K562 (cell line): ENCODE results near the gene LEMD3. TPM values are rescaled to one million over a fixed set of nuclear protein-coding genes. Genes with fewer than 3 reads are reported as not detected.

Experiments
- ATAC-seq: fragments of 200-7000 bp; cut with Tn5 transposase; 3 replicates; pipeline ENCODE4 v1.9.1; 2020; ENCODE audit warnings: moderate library complexity
- BruUV-seq: library from RNA; stranded (reverse); fragments of 400-500 nt; replicated peaks from 2 replicates; lab custom pipeline; 2021; lab: Mats Ljungman, UMichigan
- CTCF ChIA-PET: fragments of 300-600 bp; formaldehyde crosslinking; extraction: SDS; loops from one replicate; lab custom pipeline; 2021; ENCODE audit warnings: low intra/inter-chr PET ratio; lab: Yijun Ruan, JAX
- POLR2A ChIA-PET: fragments of 300-600, 350-650 bp; sonication (Branson Sonifier 250); formaldehyde crosslinking; extraction: SDS; loops from one replicate; lab custom pipeline; 2021; ENCODE audit warnings: antibody characterized with exemption, inconsistent platforms; lab: Yijun Ruan, JAX
- DNase-seq, 4 experiments: peaks; one replicate each; pipeline versions ENCODE4 v3.0.0 to v3.0.0-alpha.2; 2011 to 2018; ENCODE audit warnings: low spot score in 3 of 4, mixed read lengths in 3 of 4; ENCODE audit errors: extremely low read depth in 1 of 4
- FAIRE-seq: peaks from 2 replicates; lab custom pipeline; 2011; peaks lifted over from hg19 to GRCh38; lab: Jason Lieb, UNC
- H2AFZ ChIP-seq: 2 replicates; pipeline ENCODE4 v1.6.0; 2011; ENCODE audit warnings: low read depth, low read length, control low read depth, inconsistent platforms
- H3K27ac ChIP-seq: fragments of 200-600 bp; 3 replicates; pipeline ENCODE4 v1.8.0; 2011; ENCODE audit warnings: low read depth, mild to moderate bottlenecking, control low read depth, inconsistent platforms, low read length, moderate library complexity, mixed read lengths; ENCODE audit errors: extremely low read depth
- H3K27me3 ChIP-seq, 2 experiments: fragments of 300-600 bp in 1 of 2; 2 replicates in 1 of 2; 3 replicates in 1 of 2; pipeline versions ENCODE4 v1.6.0 to v1.8.0; 2011; ENCODE audit warnings: inconsistent platforms in 2 of 2, low read length in 2 of 2, mild to moderate bottlenecking in 1 of 2, mixed read lengths in 1 of 2, moderate library complexity in 1 of 2; ENCODE audit not compliant: control insufficient read depth in 2 of 2, insufficient read depth in 2 of 2
- H3K36me3 ChIP-seq: fragments of 300-600 bp; 3 replicates; pipeline ENCODE4 v1.8.0; 2011; ENCODE audit warnings: mild to moderate bottlenecking, low read length, inconsistent platforms; ENCODE audit not compliant: control insufficient read depth, insufficient read depth
- H3K4me1 ChIP-seq, 2 experiments: fragments of 200-600 bp in 1 of 2; replicated peaks in 1 of 2; 2 replicates in 1 of 2; 3 replicates in 1 of 2; pipeline versions ENCODE4 v1.5.1 to v1.8.0; 2011; ENCODE audit warnings: inconsistent platforms in 2 of 2, low read length in 2 of 2, mild to moderate bottlenecking in 1 of 2, mixed read lengths in 1 of 2, moderate library complexity in 1 of 2; ENCODE audit not compliant: control insufficient read depth in 2 of 2, insufficient read depth in 2 of 2
- H3K4me2 ChIP-seq: 2 replicates; pipeline ENCODE4 v1.6.1; 2011; ENCODE audit warnings: low read length, control low read depth, inconsistent platforms, mixed read lengths; ENCODE audit not compliant: insufficient read depth
- H3K4me3 ChIP-seq: fragments of 200-600 bp; sonication (generic), shearing (Covaris generic); 2 replicates; pipeline ENCODE4 v1.5.1; 2016; ENCODE audit warnings: control low read depth, inconsistent platforms
- H3K79me2 ChIP-seq: fragments of 200-600 bp; 3 replicates; pipeline ENCODE4 v1.8.0; 2011; ENCODE audit warnings: low read length, inconsistent platforms; ENCODE audit not compliant: control insufficient read depth, insufficient read depth
- H3K9ac ChIP-seq, 2 experiments: 2 replicates each; pipeline versions ENCODE4 v1.6.0 to v1.6.1; 2011; ENCODE audit warnings: low read depth in 2 of 2, low read length in 2 of 2, control low read depth in 1 of 2, inconsistent platforms in 1 of 2, mild to moderate bottlenecking in 1 of 2, mixed read lengths in 1 of 2; ENCODE audit not compliant: insufficient read depth in 1 of 2
- H3K9me1 ChIP-seq: one replicate; pipeline ENCODE4 v1.6.0; 2011; ENCODE audit warnings: inconsistent platforms, mild to moderate bottlenecking, low read length, moderate library complexity; ENCODE audit not compliant: control insufficient read depth, insufficient read depth
- H3K9me3 ChIP-seq: replicated peaks from 2 replicates; pipeline ENCODE4 v1.5.1; 2011; ENCODE audit warnings: low read depth, low read length, inconsistent platforms; ENCODE audit not compliant: control insufficient read depth, insufficient read depth
- H4K20me1 ChIP-seq: replicated peaks from 2 replicates; pipeline ENCODE4 v1.6.1; 2011; ENCODE audit warnings: low read length, inconsistent platforms, mixed read lengths; ENCODE audit not compliant: control insufficient read depth, insufficient read depth
- CBX3 ChIP-seq, 2 experiments: IDR thresholded peaks; 1 replicate in 1 of 2; 2 replicates in 1 of 2; pipeline ENCODE4 v1.6.1; 2012; ENCODE audit warnings: inconsistent platforms in 2 of 2, low read length in 2 of 2, borderline replicate concordance in 1 of 2, control low read depth in 1 of 2
- HNRNPK ChIP-seq: fragments of 200-400 bp; formaldehyde crosslinking; IDR thresholded peaks from one replicate; pipeline ENCODE4 v1.6.1; 2018; ENCODE audit warnings: mild to moderate bottlenecking, low read depth, low read length; ENCODE audit not compliant: poor library complexity, severe bottlenecking
- MAFG ChIP-seq: fragments of 450-650 bp; conservative IDR thresholded peaks from 2 replicates; pipeline ENCODE4 v1.6.1; 2016; ENCODE audit warnings: missing genetic modification characterization, missing compliant biosample characterization
- SETDB1 ChIP-seq: IDR thresholded peaks from one replicate; pipeline ENCODE4 v1.6.1; 2012; ENCODE audit warnings: low read length, control low read depth, inconsistent platforms
- SMAD2 ChIP-seq: fragments of 150-350 bp; IDR thresholded peaks from 2 replicates; pipeline ENCODE4 v1.6.1; 2014; ENCODE audit warnings: low read depth, mild to moderate bottlenecking, low read length
- ZNF316 ChIP-seq: fragments of 450-650 bp; IDR thresholded peaks from 2 replicates; pipeline ENCODE4 v1.6.1; 2016
- ZNF717 ChIP-seq: fragments of 250-450 bp; sonication (Bioruptor Pico); IDR thresholded peaks from 2 replicates; pipeline ENCODE4 v1.5.0; 2021
- WGBS: fragments of 100-300 bp; shearing (Covaris generic); methylation state at CpG from one replicate; pipeline ENCODE4 v1.1.6; 2016; ENCODE audit warnings: low coverage, mixed read lengths; ENCODE audit not compliant: insufficient coverage; ENCODE audit errors: missing lambda C conversion rate; 5-methylcytosine and 5-hydroxymethylcytosine counted together
- in situ Hi-C: fragments of 300-500 bp; cut with MboI; formaldehyde crosslinking; loops from 4 replicates; pipeline ENCODE4 v1.15.0; 2018; ENCODE audit warnings: inconsistent platforms, mixed read lengths
- intact Hi-C: fragments of 100-400 bp; cut with micrococcal nuclease; formaldehyde crosslinking; loops from 2 replicates; pipeline ENCODE4 v1.14.2; 2022
- polyA plus RNA-seq, 8 experiments: library from polyadenylated mRNA; depleted of rRNA in 4 of 8; stranded (reverse) in 5 of 8; unstranded in 3 of 8; fragments of >200 nt; fragmentation: Nextera tagmentation in 2 of 8; fragmentation: Illumina TruSeq in 1 of 8; extraction: Ambion mirVana in 2 of 8; extraction: Trizol in 1 of 8; gene quantifications; 2 replicates each; pipeline versions ENCODE4 v1.2.1 to v1.2.3, GENCODE V29; 2011 to 2014; ENCODE audit warnings: inconsistent platforms in 1 of 8, missing spikeins in 1 of 8
- total RNA-seq, 7 experiments: library from RNA; depleted of rRNA in 6 of 7; stranded (reverse); fragments of >200 nt in 6 of 7; fragmentation: Illumina TruSeq in 2 of 7; extraction: Trizol in 2 of 7; gene quantifications; 2 replicates each; pipeline versions ENCODE4 v1.2.1 to v1.2.3, GENCODE V29; 2011 to 2021; ENCODE audit warnings: low replicate concordance in 1 of 7
- TF ChIP-seq, protein P1 (sequence below): fragments of 250-450 bp; sonication (Bioruptor Pico); IDR thresholded peaks from 2 replicates; pipeline ENCODE4 v1.8.0; 2021; ENCODE audit warnings: borderline replicate concordance, mild to moderate bottlenecking, moderate library complexity; ENCODE audit not compliant: poor library complexity, severe bottlenecking
- TF ChIP-seq, protein P2 (sequence below): fragments of 450-650 bp; formaldehyde crosslinking; IDR thresholded peaks from 2 replicates; pipeline ENCODE4 v1.4.0; 2020; ENCODE audit warnings: mild to moderate bottlenecking, moderate library complexity

LEMD3 gene
- total and polyA plus RNA-seq, 9 of the 15 experiments (the other 6 are each of a cell fraction or from before 2014, with no cell fraction given), result 6.8 to 37.4 (median 17.2) TPM

DNA sequence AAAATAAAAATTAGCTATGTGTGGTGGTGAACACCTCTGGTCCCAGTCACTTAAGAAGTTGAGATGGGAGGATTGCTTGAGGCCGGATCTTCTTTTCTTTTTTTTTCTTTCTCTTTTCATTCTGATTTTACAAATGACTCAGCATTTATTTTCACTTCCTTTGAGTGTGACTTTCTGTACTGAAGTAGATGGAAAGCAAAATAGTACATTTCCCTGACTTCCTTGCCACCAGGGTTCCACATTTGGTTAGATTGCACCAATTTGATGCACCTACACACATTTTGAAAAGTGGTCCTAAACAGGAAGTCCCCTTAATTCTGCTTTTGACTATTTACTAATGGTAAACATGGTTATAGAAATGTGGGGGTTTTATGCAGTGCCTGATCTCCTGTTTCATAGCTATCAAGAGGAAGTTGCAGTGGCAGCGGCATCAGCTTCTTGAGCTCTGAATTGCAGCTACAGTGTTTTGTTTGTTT is 13.0 kb upstream of the LEMD3 start (continued):
- TF ChIP-seq, protein P1, sequence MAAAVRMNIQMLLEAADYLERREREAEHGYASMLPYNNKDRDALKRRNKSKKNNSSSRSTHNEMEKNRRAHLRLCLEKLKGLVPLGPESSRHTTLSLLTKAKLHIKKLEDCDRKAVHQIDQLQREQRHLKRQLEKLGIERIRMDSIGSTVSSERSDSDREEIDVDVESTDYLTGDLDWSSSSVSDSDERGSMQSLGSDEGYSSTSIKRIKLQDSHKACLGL (CRISPR knock-in tag), result no peak
- no peak for TF ChIP-seq SETDB1
- TF ChIP-seq ZNF717 (CRISPR knock-in tag), result no peak
- peak; percentile 99 for TF ChIP-seq ZNF316
- TF ChIP-seq, all 486 proteins: peak for 17

DNA sequence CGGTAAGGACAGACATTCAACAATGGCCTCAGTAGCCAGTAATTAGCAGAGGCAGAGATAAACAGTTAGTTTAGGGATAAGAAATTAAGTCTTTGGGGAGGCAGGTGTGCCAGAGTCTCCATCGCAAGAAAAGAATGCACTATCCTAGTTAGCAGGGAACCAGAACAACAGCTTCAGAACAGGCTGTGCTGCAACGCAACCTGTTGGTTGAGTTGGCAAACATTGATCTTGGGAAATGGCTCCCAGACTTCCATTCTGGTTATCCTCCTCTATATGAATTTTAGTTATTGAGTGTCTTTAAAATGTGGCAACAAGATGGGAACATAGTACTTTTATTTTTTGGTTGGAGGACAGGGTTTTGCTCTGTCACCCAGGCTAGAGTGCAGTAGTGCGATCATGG is 12.3 kb upstream of the LEMD3 start:
- DNase-seq, result no peak
- ChIA-PET CTCF (no interaction called here), POLR2A (no interaction called here)
- no peaks in the 10 kb centered on the region for H3K79me2 ChIP-seq
- intact Hi-C loops (no loop called here), in situ Hi-C loops (no loop called here)
- BruUV-seq, result no TSS peak
- WGBS, result 88% methylated on average over 4 of the region's 4 CpGs
- no peaks in the 10 kb centered on the region for H3K9me1 ChIP-seq
- H3K4me3 ChIP-seq, result no peak overlapping the region
- TF ChIP-seq HNRNPK (no peak), SMAD2 (no peak), MAFG (tag) (no peak), CBX3 (IDR thresholded peaks at IDR 0.05; ENCODE audit: borderline replicate concordance in 1 of 2, low read length in 2 of 2) (no peak)
- TF ChIP-seq, protein P2, sequence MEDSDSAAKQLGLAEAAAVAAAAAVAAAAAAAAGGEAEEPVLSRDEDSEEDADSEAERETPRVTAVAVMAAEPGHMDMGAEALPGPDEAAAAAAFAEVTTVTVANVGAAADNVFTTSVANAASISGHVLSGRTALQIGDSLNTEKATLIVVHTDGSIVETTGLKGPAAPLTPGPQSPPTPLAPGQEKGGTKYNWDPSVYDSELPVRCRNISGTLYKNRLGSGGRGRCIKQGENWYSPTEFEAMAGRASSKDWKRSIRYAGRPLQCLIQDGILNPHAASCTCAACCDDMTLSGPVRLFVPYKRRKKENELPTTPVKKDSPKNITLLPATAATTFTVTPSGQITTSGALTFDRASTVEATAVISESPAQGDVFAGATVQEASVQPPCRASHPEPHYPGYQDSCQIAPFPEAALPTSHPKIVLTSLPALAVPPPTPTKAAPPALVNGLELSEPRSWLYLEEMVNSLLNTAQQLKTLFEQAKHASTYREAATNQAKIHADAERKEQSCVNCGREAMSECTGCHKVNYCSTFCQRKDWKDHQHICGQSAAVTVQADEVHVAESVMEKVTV (CRISPR knock-in tag), result no peak
- no peak for FAIRE-seq
- no peaks in the 10 kb centered on the region for H3K36me3 ChIP-seq
- no peak for ATAC-seq
- H3K27ac ChIP-seq, result no peak overlapping the region
- H3K9me3 ChIP-seq, result no peaks in the 10 kb centered on the region
- H3K9ac ChIP-seq, result no peak overlapping the region
- H4K20me1 ChIP-seq, result no peaks in the 10 kb centered on the region
- H3K27me3 ChIP-seq, result peaks cover 0 to 3% of the 10 kb centered on the region in 2 experiments; a peak in 1 of 5 replicates
- peaks cover 0 to 4% of the 10 kb centered on the region in 2 experiments; a peak in 3 of 5 replicates for H3K4me1 ChIP-seq
- no peak overlapping the region for H3K4me2 ChIP-seq
- H2AFZ ChIP-seq, result peak overlapping the region; percentile 87; the same call in 1 of the 2 replicates
